Measurements from ENCODE around the gene ANGPTL2.

ANGPTL2 gene

DNA sequence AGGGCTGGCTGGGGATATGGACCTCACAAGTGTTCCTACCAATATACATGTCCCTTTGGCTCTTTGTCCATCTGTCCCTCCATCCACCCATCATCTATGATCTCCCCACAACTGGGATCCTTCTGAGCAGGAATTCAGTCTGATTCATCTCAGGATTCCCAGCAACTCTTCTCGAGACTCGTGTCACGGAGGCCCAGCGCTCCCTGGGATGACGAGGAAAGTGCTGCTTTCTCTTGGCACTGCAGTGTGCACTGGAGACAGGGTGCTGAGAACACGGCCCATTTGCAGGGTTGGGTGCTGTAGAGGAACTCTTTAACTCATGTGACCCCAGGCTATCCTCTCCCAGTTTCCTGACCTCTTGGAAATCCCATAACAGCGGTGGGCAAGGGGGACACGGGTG, 72.9 kb downstream of the ANGPTL2 start:
- no peak for DNase-seq (ENCODE audit: low read depth)

DNA sequence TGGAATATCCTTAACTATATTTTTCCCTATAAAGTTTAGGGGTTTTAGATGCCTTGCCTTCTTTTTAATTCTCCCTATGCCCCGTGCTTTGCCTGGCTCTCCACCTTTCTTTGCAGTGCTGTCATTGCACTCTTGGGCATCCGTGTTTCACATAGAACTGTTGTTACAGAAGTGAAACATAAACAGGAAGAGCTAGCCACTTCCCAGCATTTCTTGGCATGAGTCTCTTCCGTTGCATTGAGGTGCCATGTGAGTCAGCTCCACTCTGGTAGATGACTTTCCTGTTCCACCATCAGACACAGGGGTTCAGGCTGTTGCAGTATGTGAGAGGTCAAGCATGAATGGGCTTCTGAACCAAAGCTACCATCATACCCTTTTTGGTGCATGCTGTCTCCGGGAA, 73.4 kb downstream of the ANGPTL2 start:
- DNase-seq (ENCODE audit: low read depth), result peak; percentile 95

DNA sequence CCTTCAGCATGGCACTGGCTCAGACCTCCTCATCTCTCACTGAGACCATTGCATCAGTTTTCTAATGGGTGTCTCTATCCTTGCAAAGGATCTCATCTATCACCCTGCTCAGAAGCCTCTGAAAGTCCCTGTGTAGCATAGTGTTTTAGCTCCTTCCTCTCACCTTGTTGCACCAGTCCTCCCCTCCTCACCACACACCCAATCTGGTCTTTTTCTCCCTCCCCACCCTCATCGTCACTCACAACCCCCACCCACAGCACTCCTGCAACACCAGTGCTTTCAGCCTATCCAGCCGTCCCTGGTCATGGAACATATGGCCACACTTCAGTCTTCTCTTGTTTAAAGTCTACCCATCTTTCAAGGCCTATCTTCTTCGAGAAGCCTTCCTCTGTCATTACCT, 74.5 kb downstream of the ANGPTL2 start:
- no peak for DNase-seq (ENCODE audit: low read depth)

DNA sequence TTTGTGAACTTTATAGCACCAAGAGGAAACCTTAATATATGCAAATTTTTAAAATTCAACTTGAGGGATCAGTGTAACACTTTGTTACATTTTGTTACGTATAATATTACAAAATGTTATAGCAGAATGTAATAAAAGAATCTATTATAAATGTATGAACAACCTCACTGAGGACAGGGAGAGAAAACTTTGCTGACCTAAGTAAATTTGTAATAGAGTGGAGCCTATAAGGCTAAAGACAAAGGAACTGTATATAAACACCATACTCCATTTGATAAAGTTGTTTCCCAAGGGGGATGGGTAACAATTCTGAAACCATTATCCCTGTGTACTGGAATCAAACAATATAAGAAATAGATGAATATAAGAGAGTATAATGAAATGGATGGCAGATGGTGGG, 77.3 kb downstream of the ANGPTL2 start:
- no peak for DNase-seq (ENCODE audit: low read depth)

DNA sequence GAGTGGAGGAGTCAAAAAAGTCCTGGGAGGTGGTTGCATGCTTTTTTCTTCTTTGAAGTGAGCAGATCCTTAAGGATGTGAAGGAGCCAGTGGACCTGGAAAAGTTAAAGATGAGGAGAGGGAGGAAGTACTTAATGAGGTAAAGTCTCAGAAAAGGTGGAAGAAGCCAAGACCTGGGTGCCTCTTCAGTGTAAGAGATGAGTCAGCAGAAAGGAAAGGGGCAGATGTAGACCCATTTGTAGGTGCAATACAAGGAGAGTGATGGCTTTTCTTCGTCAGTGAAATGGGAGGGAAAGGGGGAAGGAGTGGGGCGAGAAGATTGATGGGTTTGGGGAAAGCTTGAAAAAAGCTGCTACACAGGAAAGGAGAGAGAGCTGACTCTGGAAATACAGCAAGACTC, 82.9 kb downstream of the ANGPTL2 start:
- no peak for DNase-seq (ENCODE audit: low read depth)

DNA sequence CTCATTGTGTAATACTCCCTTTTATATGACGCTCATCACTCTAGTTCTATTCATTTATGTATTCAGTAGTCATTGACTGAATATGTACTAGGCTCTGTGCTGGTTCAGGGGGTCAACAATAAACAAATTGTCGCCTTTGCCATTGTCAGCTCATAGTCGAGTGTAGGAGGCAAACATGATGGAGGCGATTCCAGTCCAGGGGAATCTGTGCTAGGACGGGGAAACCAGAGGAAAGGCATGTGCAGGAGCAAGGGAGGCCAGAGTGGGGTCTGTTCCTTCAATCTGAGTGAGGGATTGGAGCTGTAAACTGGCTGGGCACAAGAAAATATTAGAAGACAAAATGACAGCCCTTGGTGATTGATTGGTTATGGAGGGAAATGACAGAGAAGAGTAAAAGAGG, 83.9 kb downstream of the ANGPTL2 start:
- no peak for DNase-seq (ENCODE audit: low read depth)

Measured in iris pigment epithelial cell (primary cell).